WTC11 (cell line): ENCODE measurements around the gene SYT8. TPM values are rescaled to one million over a fixed set of nuclear protein-coding genes. Genes with fewer than 3 reads are reported as not detected.

Experiments used
- ATAC-seq: fragments of 200-7000 bp; cut with Tn5 transposase; 2 replicates; pipeline ENCODE4 v1.10.0; 2021; ENCODE audit warnings: mild to moderate bottlenecking, moderate library complexity
- CTCF ChIA-PET: fragments of 300-600 bp; sonication (Branson Sonifier 250); formaldehyde crosslinking; loops from one replicate; lab custom pipeline; 2021; ENCODE audit warnings: antibody characterized with exemption; lab: Charles Lee
- POLR2A ChIA-PET: fragments of 350-600 bp; sonication (Branson Sonifier 250); formaldehyde crosslinking; loops from one replicate; lab custom pipeline; 2021; ENCODE audit warnings: antibody characterized with exemption; lab: Charles Lee
- DNase-seq: peaks from one replicate; pipeline ENCODE4 v3.0.0; 2021; ENCODE audit warnings: low spot score
- H3K27ac Mint-ChIP-seq: 2 replicates; pipeline ENCODE4 v1.8.0; 2021; ENCODE audit warnings: mixed read lengths
- H3K27me3 Mint-ChIP-seq: 2 replicates; pipeline ENCODE4 v1.8.0; 2021; ENCODE audit warnings: low read depth, mild to moderate bottlenecking, moderate library complexity, mixed read lengths
- H3K36me3 Mint-ChIP-seq: 2 replicates; pipeline ENCODE4 v1.8.0; 2021; ENCODE audit warnings: mixed read lengths
- H3K4me1 Mint-ChIP-seq: 2 replicates; pipeline ENCODE4 v1.8.0; 2022; ENCODE audit warnings: mixed read lengths
- H3K4me3 Mint-ChIP-seq: 2 replicates; pipeline ENCODE4 v1.8.0; 2021; ENCODE audit warnings: mild to moderate bottlenecking, moderate library complexity, mixed read lengths
- H3K9me3 Mint-ChIP-seq: 2 replicates; pipeline ENCODE4 v1.8.0; 2021; ENCODE audit warnings: mixed read lengths
- ATF3 ChIP-seq: sonication (generic); formaldehyde crosslinking; conservative IDR thresholded peaks from 2 replicates; pipeline ENCODE4 v1.8.1; 2022; ENCODE audit warnings: mild to moderate bottlenecking, missing genetic modification reagents
- CBFB ChIP-seq: sonication (generic); formaldehyde crosslinking; IDR thresholded peaks from 2 replicates; pipeline ENCODE4 v1.8.1; 2022; ENCODE audit warnings: mild to moderate bottlenecking, low read depth, missing genetic modification reagents
- CREM ChIP-seq: sonication (generic); formaldehyde crosslinking; IDR thresholded peaks from 2 replicates; pipeline ENCODE4 v1.8.1; 2022; ENCODE audit warnings: mild to moderate bottlenecking, missing genetic modification reagents, moderate library complexity
- E2F4 ChIP-seq: sonication (generic); formaldehyde crosslinking; IDR thresholded peaks from 2 replicates; pipeline ENCODE4 v1.8.1; 2022; ENCODE audit warnings: low read depth, mild to moderate bottlenecking, moderate library complexity, missing genetic modification reagents, borderline replicate concordance
- ERG ChIP-seq: fragments of 250-450 bp; sonication (Bioruptor Pico); IDR thresholded peaks from 2 replicates; pipeline ENCODE4 v1.8.0; 2021; ENCODE audit warnings: mild to moderate bottlenecking
- FOXK1 ChIP-seq: sonication (generic); formaldehyde crosslinking; IDR thresholded peaks from 2 replicates; pipeline ENCODE4 v1.8.0; 2022; ENCODE audit warnings: mild to moderate bottlenecking, moderate library complexity, missing genetic modification reagents
- HMGA2 ChIP-seq: fragments of 250-450 bp; sonication (Bioruptor Pico); IDR thresholded peaks from 2 replicates; pipeline ENCODE4 v1.4.0; 2021; ENCODE audit warnings: mild to moderate bottlenecking, moderate library complexity
- IRF1 ChIP-seq: sonication (generic); formaldehyde crosslinking; IDR thresholded peaks from 2 replicates; pipeline ENCODE4 v1.8.0; 2023; ENCODE audit warnings: missing genetic modification reagents
- JAZF1 ChIP-seq: fragments of 250-450 bp; sonication (Bioruptor Pico); IDR thresholded peaks from 2 replicates; pipeline ENCODE4 v1.9.0; 2021; ENCODE audit warnings: moderate library complexity, mild to moderate bottlenecking, inconsistent platforms
- KAT7 ChIP-seq: sonication (generic); formaldehyde crosslinking; IDR thresholded peaks from 2 replicates; pipeline ENCODE4 v1.8.1; 2023; ENCODE audit warnings: missing genetic modification reagents, mild to moderate bottlenecking, borderline replicate concordance
- PRDM15 ChIP-seq: sonication (generic); formaldehyde crosslinking; IDR thresholded peaks from 2 replicates; pipeline ENCODE4 v1.8.0; 2022; ENCODE audit warnings: missing genetic modification reagents
- TEAD1 ChIP-seq: sonication (generic); formaldehyde crosslinking; IDR thresholded peaks from 2 replicates; pipeline ENCODE4 v1.8.0; 2022; ENCODE audit warnings: mild to moderate bottlenecking, missing genetic modification reagents
- ZMAT4 ChIP-seq: fragments of 250-450 bp; sonication (Bioruptor Pico); IDR thresholded peaks from 2 replicates; pipeline ENCODE4 v1.9.0; 2021; ENCODE audit warnings: mild to moderate bottlenecking
- ZSCAN18 ChIP-seq: fragments of 250-450 bp; sonication (Bioruptor Pico); IDR thresholded peaks from 2 replicates; pipeline ENCODE4 v2.1.2; 2022; ENCODE audit warnings: mild to moderate bottlenecking, moderate library complexity
- total RNA-seq: library from RNA; stranded (reverse); gene quantifications from 3 replicates; pipeline ENCODE4 v1.2.3, GENCODE V29; 2021

Gene SYT8
- total RNA-seq, 1 experiment from 2014 or later, result 0.37 TPM

GRCh38 chr11:1880746-1881441, 46.1 kb downstream of the SYT8 start:
- H3K9me3 Mint-ChIP-seq, result no peaks in the 10 kb centered on the region
- 0 out of 2 replicates have a peak, but pooled peaks cover 3% of the 10 kb centered on the region for H3K4me1 Mint-ChIP-seq
- ChIA-PET POLR2A (no interaction called here), CTCF (interaction anchor here (0.5 to 6.0 kb wide), 9 partner anchors 34 to 412 kb away, joined by 3 to 159 read pairs (median 19); partner anchors contain the start of gene MRPL23)
- H3K27me3 Mint-ChIP-seq, result no peaks in the 10 kb centered on the region; the same call in 1 of the 2 replicates
- H3K4me3 Mint-ChIP-seq, result no peak overlapping the region
- H3K36me3 Mint-ChIP-seq, result no peaks in the 10 kb centered on the region
- TF ChIP-seq ERG (CRISPR knock-in tag), result no peak
- no peak for TF ChIP-seq ATF3
- no peak for TF ChIP-seq E2F4 (CRISPR knock-in tag)
- no peak for TF ChIP-seq IRF1
- TF ChIP-seq FOXK1 (CRISPR knock-in tag), result no peak
- no peak for TF ChIP-seq HMGA2 (CRISPR knock-in tag)
- TF ChIP-seq ZSCAN18 (CRISPR knock-in tag), result no peak
- TF ChIP-seq JAZF1, result no peak
- no peak for TF ChIP-seq CREM
- no peak for TF ChIP-seq TEAD1
- no peak for TF ChIP-seq CBFB (CRISPR knock-in tag)
- TF ChIP-seq KAT7 (CRISPR knock-in tag), result no peak
- no peak for TF ChIP-seq PRDM15
- TF ChIP-seq ZMAT4, result no peak
- no peak for DNase-seq
- H3K27ac Mint-ChIP-seq, result no peak overlapping the region
- no peak for ATAC-seq
